ENCODE measurements around the gene WSB1.
A peak's percentile ranks its signal among the peaks of the same experiment; 100 is the strongest.
"Not testable (repeated sequence)": the region's sequence is repeated elsewhere in the genome, so short reads cannot be mapped to it uniquely, and the experiment has no call there.

The WSB1 gene

GRCh38 chr17:27319541-27320221 is 25.8 kb downstream of the WSB1 start:
- Mint-ChIP-seq H3K9me3 (no peaks in the 10 kb centered on the region), H3K4me1 (peaks cover 4% of the 10 kb centered on the region), H3K36me3 (peaks cover 40% of the 10 kb centered on the region), H3K27me3 (no peaks in the 10 kb centered on the region), H3K4me3 (no peak overlapping the region), H3K27ac (peak overlapping the region; percentile 27)
- ATAC-seq = no peak

- Mint-ChIP-seq H3K9me3 (no peaks in the 10 kb centered on the region), H3K4me3 (no peak overlapping the region), H3K36me3 (peaks cover 35% of the 10 kb centered on the region), H3K27ac (no peak overlapping the region), H3K4me1 (peaks cover 4% of the 10 kb centered on the region), H3K27me3 (no peaks in the 10 kb centered on the region)
- no peak for ATAC-seq
Measured at GRCh38 chr17:27320222-27320560, 26.3 kb downstream of the WSB1 start.

- Mint-ChIP-seq H3K4me1 (peaks cover 4% of the 10 kb centered on the region), H3K27me3 (no peaks in the 10 kb centered on the region), H3K36me3 (peaks cover 26% of the 10 kb centered on the region), H3K9me3 (no peaks in the 10 kb centered on the region), H3K27ac (no peak overlapping the region), H3K4me3 (no peak overlapping the region)
- no peak for ATAC-seq
Measured at GRCh38 chr17:27321372-27321771, 27.5 kb downstream of the WSB1 start.

- no peaks in the 10 kb centered on the region for H3K27me3 Mint-ChIP-seq
- H3K27ac Mint-ChIP-seq = no peak overlapping the region
- no peaks in the 10 kb centered on the region for H3K9me3 Mint-ChIP-seq
- no peak overlapping the region for H3K4me3 Mint-ChIP-seq
- H3K4me1 Mint-ChIP-seq = peaks cover 4% of the 10 kb centered on the region
- peaks cover 19% of the 10 kb centered on the region for H3K36me3 Mint-ChIP-seq
- ATAC-seq = no peak
Measured at GRCh38 chr17:27322026-27322425, 28.1 kb downstream of the WSB1 start.

GRCh38 chr17:27322690-27323508 is 29.0 kb downstream of the WSB1 start:
- H3K4me1 Mint-ChIP-seq = peaks cover 4% of the 10 kb centered on the region
- H3K4me3 Mint-ChIP-seq = no peak overlapping the region
- no peak for ATAC-seq
- no peak overlapping the region for H3K27ac Mint-ChIP-seq
- H3K9me3 Mint-ChIP-seq = no peaks in the 10 kb centered on the region
- peaks cover 17% of the 10 kb centered on the region for H3K36me3 Mint-ChIP-seq
- H3K27me3 Mint-ChIP-seq = no peaks in the 10 kb centered on the region

- H3K27ac Mint-ChIP-seq = no peak overlapping the region
Measured at GRCh38 chr17:27323538-27324215, 29.8 kb downstream of the WSB1 start.

GRCh38 chr17:27324771-27325339 is 30.9 kb downstream of the WSB1 start:
- no peaks in the 10 kb centered on the region for H3K27me3 Mint-ChIP-seq

More at GRCh38 chr17:27323538-27324215, 29.8 kb downstream of the WSB1 start:
- peaks cover 10% of the 10 kb centered on the region for H3K36me3 Mint-ChIP-seq
- peaks cover 4% of the 10 kb centered on the region for H3K4me1 Mint-ChIP-seq
- no peaks in the 10 kb centered on the region for H3K27me3 Mint-ChIP-seq
- ATAC-seq = no peak
- no peak overlapping the region for H3K4me3 Mint-ChIP-seq
- no peaks in the 10 kb centered on the region for H3K9me3 Mint-ChIP-seq

GRCh38 chr17:27326051-27326450 is 32.1 kb downstream of the WSB1 start:
- no peak for ATAC-seq
- Mint-ChIP-seq H3K9me3 (no peaks in the 10 kb centered on the region), H3K36me3 (no peaks in the 10 kb centered on the region), H3K4me1 (no peaks in the 10 kb centered on the region), H3K27me3 (no peaks in the 10 kb centered on the region), H3K4me3 (no peak overlapping the region), H3K27ac (peak overlapping the region; percentile 13)

More at GRCh38 chr17:27324771-27325339, 30.9 kb downstream of the WSB1 start:
- Mint-ChIP-seq H3K27ac (no peak overlapping the region), H3K4me1 (peaks cover 1% of the 10 kb centered on the region), H3K9me3 (no peaks in the 10 kb centered on the region), H3K36me3 (peaks cover 1% of the 10 kb centered on the region), H3K4me3 (no peak overlapping the region)
- no peak for ATAC-seq

- Mint-ChIP-seq H3K36me3 (no peaks in the 10 kb centered on the region), H3K27me3 (no peaks in the 10 kb centered on the region), H3K27ac (no peak overlapping the region), H3K4me3 (no peak overlapping the region), H3K4me1 (peaks cover 5% of the 10 kb centered on the region), H3K9me3 (no peaks in the 10 kb centered on the region)
- no peak for ATAC-seq
Measured at GRCh38 chr17:27326585-27326984, 32.7 kb downstream of the WSB1 start.

- H3K9me3 Mint-ChIP-seq = no peaks in the 10 kb centered on the region
Measured at GRCh38 chr17:27327397-27327796, 33.5 kb downstream of the WSB1 start.

GRCh38 chr17:27327871-27328270 is 34.0 kb downstream of the WSB1 start:
- no peak for ATAC-seq
- H3K4me1 Mint-ChIP-seq = peaks cover 18% of the 10 kb centered on the region
- H3K4me3 Mint-ChIP-seq = no peak overlapping the region
- H3K27me3 Mint-ChIP-seq = no peaks in the 10 kb centered on the region
- no peaks in the 10 kb centered on the region for H3K9me3 Mint-ChIP-seq
- H3K27ac Mint-ChIP-seq = no peak overlapping the region
- no peaks in the 10 kb centered on the region for H3K36me3 Mint-ChIP-seq

More at GRCh38 chr17:27327397-27327796, 33.5 kb downstream of the WSB1 start:
- no peak overlapping the region for H3K4me3 Mint-ChIP-seq
- ATAC-seq = no peak
- no peak overlapping the region for H3K27ac Mint-ChIP-seq
- no peaks in the 10 kb centered on the region for H3K27me3 Mint-ChIP-seq
- H3K4me1 Mint-ChIP-seq = peaks cover 13% of the 10 kb centered on the region
- no peaks in the 10 kb centered on the region for H3K36me3 Mint-ChIP-seq

GRCh38 chr17:27328686-27329085 is 34.8 kb downstream of the WSB1 start:
- H3K36me3 Mint-ChIP-seq, H3K9me3 Mint-ChIP-seq, H3K27me3 Mint-ChIP-seq, ATAC-seq, H3K4me3 Mint-ChIP-seq: not testable (repeated sequence)
- peak overlapping the region; percentile 19 for H3K27ac Mint-ChIP-seq
- H3K4me1 Mint-ChIP-seq = peaks cover 23% of the 10 kb centered on the region

GRCh38 chr17:27329146-27329805 is 35.4 kb downstream of the WSB1 start:
- H3K9me3 Mint-ChIP-seq = no peaks in the 10 kb centered on the region
- H3K4me1 Mint-ChIP-seq = peaks cover 29% of the 10 kb centered on the region
- no peak overlapping the region for H3K4me3 Mint-ChIP-seq
- H3K36me3 Mint-ChIP-seq = no peaks in the 10 kb centered on the region
- no peaks in the 10 kb centered on the region for H3K27me3 Mint-ChIP-seq
- no peak for ATAC-seq
- H3K27ac Mint-ChIP-seq = peak overlapping the region; percentile 19

GRCh38 chr17:27332047-27332393 is 38.1 kb downstream of the WSB1 start:
- no peaks in the 10 kb centered on the region for H3K27me3 Mint-ChIP-seq
- H3K9me3 Mint-ChIP-seq = no peaks in the 10 kb centered on the region
- peak overlapping the region; percentile 84 for H3K4me3 Mint-ChIP-seq
- peak overlapping the region; percentile 96 for H3K27ac Mint-ChIP-seq
- no peak for ATAC-seq
- H3K36me3 Mint-ChIP-seq = no peaks in the 10 kb centered on the region
- peaks cover 40% of the 10 kb centered on the region for H3K4me1 Mint-ChIP-seq
